A673 (cell line): Measurements from ENCODE around the gene SSBP4. TPM values are rescaled to one million over a fixed set of nuclear protein-coding genes. Genes with fewer than 3 reads are reported as not detected.

ENCODE experiments used
- BruUV-seq: library from RNA; stranded (reverse); fragments of 400-500 nt; replicated peaks from 2 replicates; lab custom pipeline; 2021; lab: Mats Ljungman, UMichigan
- CTCF ChIA-PET: fragments of 300-600 bp; sonication (Branson Sonifier 250); formaldehyde crosslinking; loops from one replicate; lab custom pipeline; 2022; ENCODE audit warnings: antibody characterized with exemption; lab: Charles Lee
- POLR2A ChIA-PET: fragments of 300-600 bp; sonication (Branson Sonifier 250); formaldehyde crosslinking; loops from one replicate; lab custom pipeline; 2022; ENCODE audit warnings: antibody characterized with exemption; ENCODE audit not compliant: low non-redundant PET; lab: Charles Lee
- DNase-seq: peaks from one replicate; pipeline ENCODE4 v3.0.0-alpha.2; 2015; ENCODE audit warnings: low spot score
- H3K27ac ChIP-seq: fragments of 200-600 bp; sonication (generic); 2 replicates; pipeline ENCODE4 v1.5.1; 2016; ENCODE audit warnings: mixed run types, low read depth, mild to moderate bottlenecking, mixed read lengths, antibody characterized with exemption, low read length; ENCODE audit not compliant: poor library complexity, severe bottlenecking
- H3K27me3 ChIP-seq: fragments of 200-600 bp; sonication (generic); replicated peaks from 2 replicates; pipeline ENCODE4 v1.6.1; 2017; ENCODE audit warnings: mixed run types, low read depth, mild to moderate bottlenecking, mixed read lengths, antibody characterized with exemption, low read length; ENCODE audit not compliant: insufficient read depth, poor library complexity
- H3K36me3 ChIP-seq: fragments of 200-600 bp; sonication (generic); 2 replicates; pipeline ENCODE4 v1.6.1; 2016; ENCODE audit warnings: mixed run types, mild to moderate bottlenecking, mixed read lengths, antibody characterized with exemption, low read length; ENCODE audit not compliant: insufficient read depth, poor library complexity, severe bottlenecking
- H3K4me1 ChIP-seq: fragments of 200-600 bp; sonication (generic); 2 replicates; pipeline ENCODE4 v1.6.1; 2017; ENCODE audit warnings: mixed run types, mild to moderate bottlenecking, mixed read lengths, antibody characterized with exemption, low read length; ENCODE audit not compliant: insufficient read depth, poor library complexity, severe bottlenecking
- H3K4me3 ChIP-seq: fragments of 200-600 bp; sonication (generic); 2 replicates; pipeline ENCODE4 v1.5.1; 2016; ENCODE audit warnings: low read depth, mixed run types, mild to moderate bottlenecking, mixed read lengths, low read length; ENCODE audit not compliant: poor library complexity, severe bottlenecking
- H3K9me3 ChIP-seq: fragments of 200-600 bp; sonication (generic); 2 replicates; pipeline ENCODE4 v1.6.1; 2016; ENCODE audit warnings: mixed run types, low read depth, mild to moderate bottlenecking, mixed read lengths, antibody characterized with exemption, low read length; ENCODE audit not compliant: poor library complexity, severe bottlenecking
- EZH2 ChIP-seq: fragments of 200-600 bp; sonication (generic); IDR thresholded peaks from 2 replicates; pipeline ENCODE4 v1.6.1; 2017; ENCODE audit warnings: borderline replicate concordance, low read depth, mild to moderate bottlenecking, mixed read lengths, antibody characterized with exemption, low read length; ENCODE audit not compliant: poor library complexity, severe bottlenecking
- intact Hi-C: fragments of 100-400 bp; cut with micrococcal nuclease; formaldehyde crosslinking; loops from one replicate; pipeline ENCODE4 v1.10.0; 2022; ENCODE audit not compliant: unreplicated experiment
- total RNA-seq: library from RNA; stranded (reverse); gene quantifications from 2 replicates; pipeline ENCODE4 v1.2.3, GENCODE V29; 2021
- TF ChIP-seq, protein P1 (sequence below): fragments of 300-800, 200-600 bp; sonication (generic); conservative IDR thresholded peaks from 2 replicates; pipeline ENCODE4 v1.5.1; 2017; ENCODE audit warnings: low read depth, mild to moderate bottlenecking, antibody characterized with exemption, low read length, moderate library complexity, mixed read lengths

SSBP4 gene
- total RNA-seq, 1 experiment from 2014 or later = 248 TPM

DNA sequence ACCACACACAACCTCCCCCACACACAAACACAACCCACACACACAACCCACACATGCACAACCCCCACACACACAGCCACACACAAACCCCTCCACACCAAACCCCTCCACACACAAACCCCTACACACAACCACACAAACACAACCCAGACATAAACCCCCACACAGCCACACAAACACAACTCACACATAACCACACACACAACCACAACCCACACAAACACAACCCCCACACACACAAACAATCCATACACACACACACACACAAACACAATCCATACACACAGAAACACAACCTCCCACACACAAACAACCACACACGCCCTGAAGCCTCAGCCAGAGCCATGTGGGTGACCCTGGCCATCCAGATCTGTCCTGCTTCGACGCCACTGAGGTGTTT, 48.8 kb downstream of the SSBP4 start:
- no peaks in the 10 kb centered on the region for H3K27me3 ChIP-seq
- no peak overlapping the region for H3K27ac ChIP-seq
- BruUV-seq = no TSS peak
- H3K4me3 ChIP-seq = no peak overlapping the region
- ChIA-PET POLR2A (no interaction called here), CTCF (no interaction called here)
- H3K4me1 ChIP-seq = peaks cover 8% of the 10 kb centered on the region
- TF ChIP-seq EZH2 = no peak
- TF ChIP-seq, protein P1, sequence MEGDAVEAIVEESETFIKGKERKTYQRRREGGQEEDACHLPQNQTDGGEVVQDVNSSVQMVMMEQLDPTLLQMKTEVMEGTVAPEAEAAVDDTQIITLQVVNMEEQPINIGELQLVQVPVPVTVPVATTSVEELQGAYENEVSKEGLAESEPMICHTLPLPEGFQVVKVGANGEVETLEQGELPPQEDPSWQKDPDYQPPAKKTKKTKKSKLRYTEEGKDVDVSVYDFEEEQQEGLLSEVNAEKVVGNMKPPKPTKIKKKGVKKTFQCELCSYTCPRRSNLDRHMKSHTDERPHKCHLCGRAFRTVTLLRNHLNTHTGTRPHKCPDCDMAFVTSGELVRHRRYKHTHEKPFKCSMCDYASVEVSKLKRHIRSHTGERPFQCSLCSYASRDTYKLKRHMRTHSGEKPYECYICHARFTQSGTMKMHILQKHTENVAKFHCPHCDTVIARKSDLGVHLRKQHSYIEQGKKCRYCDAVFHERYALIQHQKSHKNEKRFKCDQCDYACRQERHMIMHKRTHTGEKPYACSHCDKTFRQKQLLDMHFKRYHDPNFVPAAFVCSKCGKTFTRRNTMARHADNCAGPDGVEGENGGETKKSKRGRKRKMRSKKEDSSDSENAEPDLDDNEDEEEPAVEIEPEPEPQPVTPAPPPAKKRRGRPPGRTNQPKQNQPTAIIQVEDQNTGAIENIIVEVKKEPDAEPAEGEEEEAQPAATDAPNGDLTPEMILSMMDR = no peak
- no peaks in the 10 kb centered on the region for H3K9me3 ChIP-seq
- no peak for DNase-seq
- no peaks in the 10 kb centered on the region for H3K36me3 ChIP-seq
- intact Hi-C loops = loop anchor here (5.0 to 10.0 kb wide), 4 partner anchors 127 to 517 kb away; partner anchors contain the start of genes COPE and DDX49

DNA sequence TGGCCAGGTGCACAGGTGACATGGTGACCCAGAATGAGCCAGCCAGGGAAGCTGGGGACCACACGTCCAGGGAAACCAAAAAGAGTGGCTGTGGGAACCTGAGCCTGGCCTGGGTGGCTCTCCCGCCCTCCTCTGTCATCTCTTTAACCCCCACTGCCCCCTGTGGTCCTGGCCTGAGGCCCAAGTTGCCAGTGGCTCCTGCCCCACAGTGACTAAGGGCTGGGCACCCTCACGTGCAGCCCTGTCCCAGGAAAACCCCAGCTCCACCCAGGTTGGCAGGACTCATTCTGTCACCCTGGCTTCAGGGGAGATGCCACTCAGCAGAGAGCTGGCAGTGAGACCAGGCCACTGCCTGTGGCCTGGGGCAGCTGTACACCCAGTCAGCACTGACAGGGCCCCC, 49.3 kb downstream of the SSBP4 start:
- Histone ChIP-seq H3K27ac (no peak overlapping the region), H3K4me3 (no peak overlapping the region), H3K36me3 (no peaks in the 10 kb centered on the region), H3K9me3 (no peaks in the 10 kb centered on the region), H3K4me1 (peaks cover 8% of the 10 kb centered on the region), H3K27me3 (no peaks in the 10 kb centered on the region)
- intact Hi-C loops = loop anchor here (5.0 to 10.0 kb wide), 4 partner anchors 126 to 516 kb away; partner anchors contain the start of genes COPE and DDX49
- no peak for TF ChIP-seq EZH2
- TF ChIP-seq, protein P1 = no peak
- DNase-seq = no peak
- ChIA-PET CTCF (interaction anchor here (1.0 kb wide), 1 partner anchor 208 kb away, joined by 3 read pairs; no protein-coding TSS in a partner anchor), POLR2A (interaction anchor here (0.6 kb wide), 1 partner anchor 1165 kb away, joined by 4 read pairs; the partner anchor contains the start of gene ABHD8)
- no TSS peak for BruUV-seq

DNA sequence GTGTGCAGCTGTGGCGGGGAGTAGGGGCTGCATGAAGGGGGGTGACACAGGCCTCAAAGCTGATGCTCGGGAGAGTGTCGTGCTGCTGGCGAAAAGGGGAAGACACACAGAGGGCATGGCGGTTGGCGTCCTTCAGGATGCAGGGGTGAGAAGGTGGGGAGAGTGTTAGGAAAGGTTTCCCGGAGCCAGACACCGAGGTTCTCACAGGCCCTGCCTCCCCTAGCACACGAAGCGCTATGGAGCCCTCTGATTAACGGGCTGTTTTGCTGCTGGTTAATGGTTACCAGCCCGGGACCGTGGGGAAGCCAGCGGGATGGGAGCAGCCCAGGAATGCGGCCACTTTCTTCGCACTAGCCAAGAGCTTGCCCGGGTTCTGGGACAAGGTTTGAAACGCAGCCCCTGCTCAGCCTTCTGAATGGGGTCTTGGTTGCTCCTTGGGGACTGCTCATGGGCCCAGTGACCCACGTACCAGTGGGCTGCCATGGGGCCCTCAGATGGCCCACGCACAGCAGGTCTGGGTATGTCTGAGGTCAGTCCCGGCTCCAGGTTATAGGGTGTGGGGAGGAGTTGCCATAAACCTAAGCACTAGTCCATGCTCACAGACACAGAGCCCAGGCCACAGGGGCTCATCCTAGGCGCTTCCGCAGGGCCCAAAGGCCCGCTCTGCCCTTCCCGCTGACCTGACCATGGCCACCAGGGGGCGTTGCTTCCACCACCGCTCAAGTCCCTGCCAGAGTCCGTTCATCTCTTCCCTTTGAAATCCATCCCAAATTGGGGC, 50.1 kb downstream of the SSBP4 start:
- no peaks in the 10 kb centered on the region for H3K27me3 ChIP-seq
- intact Hi-C loops = loop anchor here (5.0 to 10.0 kb wide), 4 partner anchors 126 to 516 kb away; partner anchors contain the start of genes COPE and DDX49
- BruUV-seq = no TSS peak
- DNase-seq = peak; percentile 77
- POLR2A ChIA-PET = no interaction called here
- H3K4me1 ChIP-seq = peaks cover 8% of the 10 kb centered on the region
- no peaks in the 10 kb centered on the region for H3K9me3 ChIP-seq
- TF ChIP-seq EZH2 = no peak
- TF ChIP-seq, protein P1 = peak; percentile 84
- H3K36me3 ChIP-seq = no peaks in the 10 kb centered on the region
- H3K4me3 ChIP-seq = no peak overlapping the region
- CTCF ChIA-PET = interaction anchor here (1.0 kb wide), 1 partner anchor 207 kb away, joined by 3 read pairs; no protein-coding TSS in a partner anchor
- no peak overlapping the region for H3K27ac ChIP-seq
